ENCODE results near the gene CD83.

CD83 gene

GRCh38 chr6:14172562-14172961 lies 55.0 kb downstream of the CD83 start:
- no peak overlapping the region for H3K4me3 ChIP-seq (replicated peaks; ENCODE audit: low read depth, low read length)
- DNase-seq (ENCODE audit: low read depth), result no peak
- TF ChIP-seq, protein P1, sequence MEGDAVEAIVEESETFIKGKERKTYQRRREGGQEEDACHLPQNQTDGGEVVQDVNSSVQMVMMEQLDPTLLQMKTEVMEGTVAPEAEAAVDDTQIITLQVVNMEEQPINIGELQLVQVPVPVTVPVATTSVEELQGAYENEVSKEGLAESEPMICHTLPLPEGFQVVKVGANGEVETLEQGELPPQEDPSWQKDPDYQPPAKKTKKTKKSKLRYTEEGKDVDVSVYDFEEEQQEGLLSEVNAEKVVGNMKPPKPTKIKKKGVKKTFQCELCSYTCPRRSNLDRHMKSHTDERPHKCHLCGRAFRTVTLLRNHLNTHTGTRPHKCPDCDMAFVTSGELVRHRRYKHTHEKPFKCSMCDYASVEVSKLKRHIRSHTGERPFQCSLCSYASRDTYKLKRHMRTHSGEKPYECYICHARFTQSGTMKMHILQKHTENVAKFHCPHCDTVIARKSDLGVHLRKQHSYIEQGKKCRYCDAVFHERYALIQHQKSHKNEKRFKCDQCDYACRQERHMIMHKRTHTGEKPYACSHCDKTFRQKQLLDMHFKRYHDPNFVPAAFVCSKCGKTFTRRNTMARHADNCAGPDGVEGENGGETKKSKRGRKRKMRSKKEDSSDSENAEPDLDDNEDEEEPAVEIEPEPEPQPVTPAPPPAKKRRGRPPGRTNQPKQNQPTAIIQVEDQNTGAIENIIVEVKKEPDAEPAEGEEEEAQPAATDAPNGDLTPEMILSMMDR (IDR thresholded peaks at IDR 0.05; ENCODE audit: low read length, missing control alignments), result no peak

- no peak for DNase-seq (ENCODE audit: low read depth)
- TF ChIP-seq, protein P1 (IDR thresholded peaks at IDR 0.05; ENCODE audit: low read length, missing control alignments), result no peak
- H3K4me3 ChIP-seq (replicated peaks; ENCODE audit: low read depth, low read length), result no peak overlapping the region
These were observed 56.7 kb downstream of the CD83 start for GRCh38 chr6:14174226-14174625.

GRCh38 chr6:14174996-14175395 lies 57.4 kb downstream of the CD83 start:
- TF ChIP-seq, protein P1 (IDR thresholded peaks at IDR 0.05; ENCODE audit: low read length, missing control alignments), result no peak
- DNase-seq (ENCODE audit: low read depth), result no peak
- no peak overlapping the region for H3K4me3 ChIP-seq (replicated peaks; ENCODE audit: low read depth, low read length)

GRCh38 chr6:14176429-14176828 lies 58.9 kb downstream of the CD83 start:
- DNase-seq (ENCODE audit: low read depth), result no peak
- TF ChIP-seq, protein P1 (IDR thresholded peaks at IDR 0.05; ENCODE audit: low read length, missing control alignments), result no peak

DNA sequence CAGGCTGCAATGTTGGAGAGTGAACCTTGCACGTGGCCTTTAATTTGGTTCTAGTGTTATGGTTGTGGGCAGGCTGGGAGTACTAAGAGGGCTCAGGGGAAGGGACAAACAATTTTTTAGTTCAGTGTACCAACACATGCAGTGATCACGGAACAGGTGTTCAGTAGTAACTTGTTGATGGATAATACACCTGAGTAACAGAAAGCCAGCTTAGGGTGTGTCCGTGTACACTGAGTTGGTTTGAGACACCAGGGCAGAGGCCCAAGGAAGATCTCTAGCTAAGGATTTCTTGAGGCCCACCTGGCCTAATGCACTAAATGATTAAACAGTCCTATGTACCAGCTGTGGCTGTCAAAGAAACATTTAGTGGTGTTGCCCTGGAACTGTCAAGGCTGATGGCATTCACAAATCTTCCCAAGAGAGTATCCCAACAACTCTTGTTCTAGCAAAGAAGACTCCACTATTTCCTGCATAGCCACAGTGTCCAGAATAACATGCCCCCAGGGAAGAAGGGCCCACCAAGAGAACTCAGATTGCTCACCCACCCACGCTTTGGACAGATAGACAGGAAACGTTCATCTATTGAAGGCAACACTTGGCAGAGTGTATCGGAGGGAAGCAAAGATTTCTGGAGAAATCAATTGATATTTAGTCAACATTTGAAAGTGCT lies 60.0 kb downstream of the CD83 start:
- DNase-seq (ENCODE audit: low read depth), result no peak
- TF ChIP-seq, protein P1 (IDR thresholded peaks at IDR 0.05; ENCODE audit: low read length, missing control alignments), result no peak
- no peak overlapping the region for H3K4me3 ChIP-seq (replicated peaks; ENCODE audit: low read depth, low read length)

More at GRCh38 chr6:14176429-14176828, 58.9 kb downstream of the CD83 start:
- H3K4me3 ChIP-seq (replicated peaks; ENCODE audit: low read depth, low read length), result no peak overlapping the region

DNA sequence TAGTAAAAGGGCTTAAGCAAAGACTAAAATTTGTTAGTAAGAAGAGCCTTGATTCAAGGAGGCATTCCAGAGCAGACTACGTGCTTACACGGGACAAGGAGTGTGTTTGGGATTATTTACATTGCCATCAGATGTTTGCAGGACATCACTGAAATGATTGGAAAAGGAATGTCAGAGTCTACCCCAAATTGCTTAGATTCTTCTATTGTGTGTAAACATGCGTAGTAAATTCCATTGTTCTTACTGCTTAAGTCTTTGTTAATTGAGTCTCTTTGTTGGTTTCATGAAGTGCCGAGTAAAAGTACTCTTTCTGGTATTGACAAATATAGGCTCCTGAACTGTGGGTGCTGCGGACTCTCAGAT lies 60.5 kb downstream of the CD83 start:
- no peak overlapping the region for H3K4me3 ChIP-seq (replicated peaks; ENCODE audit: low read depth, low read length)
- TF ChIP-seq, protein P1 (IDR thresholded peaks at IDR 0.05; ENCODE audit: low read length, missing control alignments), result no peak
- DNase-seq (ENCODE audit: low read depth), result no peak

DNA sequence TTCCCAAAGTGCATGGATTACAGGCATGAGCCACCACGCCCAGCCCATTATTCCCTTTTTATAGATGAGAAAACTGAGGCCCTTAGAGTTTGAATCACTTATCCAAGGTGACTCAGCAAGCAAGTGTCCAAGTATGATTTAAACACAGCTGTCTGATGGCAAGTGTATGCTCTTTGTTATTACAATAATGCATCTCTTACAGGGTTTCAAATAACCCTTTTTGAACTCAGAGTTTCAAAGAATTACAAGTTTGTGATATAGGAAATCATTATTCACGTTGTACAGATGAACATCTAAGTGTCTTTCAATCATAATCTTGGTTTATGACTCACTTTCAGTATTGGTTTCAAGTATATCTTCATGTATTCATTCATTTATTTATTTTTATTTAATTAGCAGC lies 63.0 kb downstream of the CD83 start:
- H3K4me3 ChIP-seq (replicated peaks; ENCODE audit: low read depth, low read length), result no peak overlapping the region
- TF ChIP-seq, protein P1 (IDR thresholded peaks at IDR 0.05; ENCODE audit: low read length, missing control alignments), result no peak
- no peak for DNase-seq (ENCODE audit: low read depth)

All from fibroblast of pulmonary artery (primary cell).